ENCODE data around the gene LILRB4.
"Not testable (repeated sequence)": the region's sequence is repeated elsewhere in the genome, so short reads cannot be mapped to it uniquely, and the experiment has no call there.

The LILRB4 gene

DNA sequence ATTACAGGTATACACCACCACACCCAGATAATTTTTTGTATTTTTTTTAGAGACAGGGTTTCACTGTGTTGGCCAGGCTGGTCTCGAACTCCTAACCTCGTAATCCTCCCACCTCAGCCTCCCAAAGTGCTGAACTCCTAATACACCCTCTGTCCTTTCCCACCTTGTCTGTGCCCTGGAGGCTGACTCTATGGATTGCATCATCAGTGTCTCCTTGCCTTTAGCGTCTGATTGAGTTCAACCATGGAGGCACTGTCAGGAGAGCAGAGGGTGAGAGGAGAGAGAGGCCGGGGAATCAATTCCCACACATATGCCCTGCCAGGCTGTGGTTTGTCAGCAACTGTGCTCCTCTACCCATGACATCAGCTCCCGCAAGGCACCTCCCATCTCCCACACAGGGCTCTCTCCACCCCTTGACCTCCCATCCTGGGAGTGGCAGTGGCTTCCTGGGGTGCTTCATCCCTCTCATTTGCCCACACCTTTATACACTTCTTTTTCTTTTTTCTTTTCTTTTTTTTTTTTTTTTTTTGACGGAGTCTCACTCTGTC, 12.6 kb upstream of the LILRB4 start:
- DNase-seq = no peak

DNA sequence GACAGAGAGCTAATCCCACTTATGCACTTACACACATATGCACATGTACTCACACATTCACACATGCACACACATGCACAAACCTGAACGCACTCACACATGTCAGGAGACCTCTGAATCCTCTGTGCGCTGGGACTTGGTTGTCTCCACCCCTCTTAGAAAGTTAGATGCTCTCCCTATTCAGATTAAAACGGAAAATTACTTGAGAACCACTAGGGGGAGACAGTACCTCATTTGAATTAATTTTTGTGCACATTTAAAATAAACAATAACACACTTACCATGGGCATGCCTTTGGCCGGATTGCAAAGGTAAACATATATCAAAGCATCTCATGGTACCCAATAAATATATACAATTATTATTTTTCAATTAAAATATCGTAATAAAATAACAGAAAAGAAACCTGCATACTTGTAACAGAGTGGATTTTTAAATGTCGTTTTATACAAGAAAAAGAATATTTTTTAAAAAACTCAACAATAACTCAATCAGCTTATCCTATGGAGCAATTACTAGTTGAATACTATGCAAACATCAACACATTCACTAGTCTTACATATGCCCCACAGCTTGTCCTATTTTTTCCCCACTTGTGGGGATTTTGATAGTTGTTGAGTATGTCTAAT, 9.5 kb upstream of the LILRB4 start:
- DNase-seq = no peak

DNA sequence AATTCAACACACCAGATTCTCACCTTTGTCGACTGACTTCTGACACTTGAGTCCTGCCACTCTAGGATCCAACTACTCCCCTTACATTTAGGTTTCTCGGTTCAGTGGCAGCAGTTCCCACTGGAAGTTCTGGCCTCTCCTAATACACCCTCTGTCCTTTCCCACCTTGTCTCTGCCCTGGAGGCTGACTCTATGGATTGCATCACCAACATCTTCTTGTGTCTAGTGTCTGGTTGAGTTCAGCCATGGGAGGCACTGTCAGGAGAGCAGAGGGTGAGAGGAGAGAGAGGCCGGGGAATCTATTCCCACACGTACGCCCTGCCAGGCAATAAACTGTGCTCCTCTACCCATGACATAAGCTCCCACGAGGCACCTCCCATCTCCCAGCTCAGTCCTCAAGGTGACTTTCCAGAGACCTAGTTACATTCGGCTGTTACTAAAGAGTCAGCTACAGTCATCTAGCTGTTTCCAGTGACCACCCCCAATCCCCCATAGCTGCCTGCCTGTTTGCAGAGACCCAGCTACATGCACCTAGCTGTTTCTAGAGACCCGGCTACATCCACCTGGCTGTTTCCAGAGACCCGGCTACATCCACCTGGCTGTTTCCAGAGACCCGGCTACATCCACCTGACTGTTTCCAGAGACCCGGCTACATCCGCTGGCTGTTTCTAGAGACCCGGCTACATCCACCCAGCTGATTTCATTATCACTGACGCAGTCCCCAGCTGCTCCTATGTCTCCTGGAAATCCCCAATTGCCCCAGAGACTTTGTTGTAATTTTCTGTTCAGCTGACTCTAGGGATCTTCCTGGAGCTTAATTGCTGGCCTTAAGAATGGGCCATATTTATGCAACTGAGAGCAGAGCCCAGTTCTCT, 8.1 kb upstream of the LILRB4 start:
- no peak for DNase-seq

DNA sequence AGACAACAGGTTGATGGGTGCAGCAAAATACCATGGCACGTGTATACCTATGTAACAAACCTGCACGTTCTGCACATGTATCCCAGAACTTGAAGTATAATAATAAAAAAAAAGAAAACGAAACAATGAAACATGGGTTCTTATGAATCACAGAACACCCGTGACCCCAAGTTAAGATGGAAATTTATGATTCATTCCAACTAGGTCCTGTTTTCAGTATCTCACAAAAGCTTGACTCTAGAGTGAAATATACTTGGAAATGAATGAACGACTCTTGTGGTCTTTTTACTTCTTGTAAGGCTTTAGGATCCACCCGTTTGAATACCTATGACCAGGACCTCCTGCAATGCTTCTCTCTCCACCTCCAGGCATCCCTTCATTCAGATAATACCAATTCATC, 3.5 kb upstream of the LILRB4 start:
- DNase-seq = no peak

DNA sequence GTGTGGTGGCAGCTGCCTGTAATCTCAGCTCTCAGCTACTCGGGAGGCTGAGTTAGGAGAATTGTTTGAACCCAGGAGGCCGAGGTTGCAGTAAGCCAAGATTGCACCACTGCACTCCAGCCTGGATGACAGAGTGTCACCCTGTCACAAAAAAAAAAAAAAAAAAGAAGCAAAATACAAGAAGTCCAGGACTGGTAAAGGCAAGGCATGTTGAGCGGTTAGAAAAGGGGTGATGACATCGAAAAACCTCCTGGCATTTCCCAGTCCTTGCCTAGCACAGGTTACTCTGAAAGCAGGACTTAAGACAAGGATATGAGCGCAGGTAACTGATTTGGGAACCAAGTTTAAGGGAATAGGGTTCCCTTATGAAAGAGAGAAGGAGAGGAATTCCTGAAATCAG, 2.5 kb upstream of the LILRB4 start:
- no peak for DNase-seq

DNA sequence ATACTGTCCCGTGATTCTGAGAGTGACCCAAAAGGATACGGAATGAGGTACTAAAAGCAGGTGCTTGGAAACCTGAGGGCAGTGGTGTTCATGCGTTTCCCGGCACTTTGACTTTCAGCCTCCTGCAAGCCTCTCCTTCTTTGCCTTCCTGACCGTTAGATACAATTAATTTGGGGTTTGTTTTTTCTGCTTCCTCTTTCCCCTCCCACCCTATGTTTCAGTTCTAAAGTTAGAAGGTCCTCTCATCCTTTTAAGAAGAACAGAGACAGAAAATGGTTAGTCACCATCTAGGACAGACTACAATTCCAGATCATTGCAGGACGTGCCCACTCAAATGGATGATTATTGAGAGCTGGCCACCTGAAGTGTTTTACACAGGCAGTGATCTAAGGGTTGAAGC, 1.8 kb upstream of the LILRB4 start:
- DNase-seq = no peak

DNA sequence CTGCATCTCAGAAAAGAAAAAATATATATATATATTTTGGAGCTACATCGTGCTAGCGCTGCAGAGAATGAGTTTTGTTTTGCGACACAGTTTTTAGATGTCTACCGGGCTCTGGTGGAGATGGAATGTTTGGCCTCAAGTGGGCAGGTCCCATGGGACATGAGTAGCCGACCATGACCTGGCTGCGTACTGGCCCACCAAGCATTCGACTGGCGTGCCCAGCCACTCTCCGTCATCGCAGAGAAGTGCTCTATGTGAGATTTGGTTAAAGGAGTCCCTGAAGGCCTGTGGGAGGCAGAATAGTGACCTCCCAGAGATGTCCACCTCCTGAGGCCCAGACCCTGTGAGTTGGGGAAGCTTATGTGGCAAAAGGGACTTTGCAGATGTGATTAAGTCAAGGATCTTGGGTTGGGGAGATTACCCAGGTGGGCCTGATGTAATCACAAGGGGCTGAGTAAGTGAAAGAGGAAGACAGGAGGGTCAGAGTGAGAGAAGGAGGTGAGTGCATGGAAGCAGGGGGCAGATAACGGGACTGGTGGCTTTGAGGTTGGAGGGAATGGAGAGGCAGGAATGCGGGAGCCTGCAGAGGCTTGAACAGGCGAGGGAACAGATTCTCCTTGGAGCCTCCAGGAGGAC, 821 bp upstream of the LILRB4 start:
- no peak for DNase-seq

DNA sequence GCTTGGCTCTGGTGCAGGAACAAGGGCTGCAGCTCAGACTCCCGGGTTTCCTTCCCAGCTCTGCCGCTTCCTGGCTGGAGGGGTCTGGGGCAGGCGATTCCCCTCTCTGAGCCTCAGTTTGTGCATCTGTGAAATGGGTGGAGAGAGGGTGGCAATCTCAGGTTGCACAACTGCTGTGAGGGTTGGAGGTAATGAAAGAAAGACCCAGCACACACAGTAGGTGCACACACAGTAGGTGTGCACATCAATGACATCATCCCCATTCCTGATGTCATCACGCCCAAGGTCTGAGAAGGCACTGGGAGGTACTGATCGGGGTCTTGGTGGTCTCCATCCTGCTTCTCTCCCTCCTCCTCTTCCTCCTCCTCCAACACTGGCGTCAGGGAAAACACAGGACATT, 2.7 kb downstream of the LILRB4 start:
- DNase-seq = no peak

DNA sequence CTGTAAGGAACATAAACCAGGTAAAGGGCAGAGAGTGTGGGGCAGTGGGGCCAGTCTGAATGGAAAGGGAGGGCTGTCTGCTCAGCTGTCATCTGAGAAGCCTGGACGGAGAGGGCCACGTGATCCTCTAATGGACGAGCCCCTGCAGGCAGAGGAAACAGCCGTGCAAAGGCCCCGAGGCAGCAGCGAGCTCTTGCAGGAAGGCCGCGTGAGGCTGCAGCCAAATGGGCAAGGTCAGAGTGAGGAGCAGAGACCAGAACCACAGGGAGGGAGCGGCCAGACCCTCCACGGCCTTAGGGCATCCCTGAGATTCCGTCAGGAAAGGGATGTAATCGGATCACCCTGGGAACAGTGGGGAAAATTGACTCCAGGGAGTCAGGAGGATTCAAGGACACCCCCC, 4.4 kb downstream of the LILRB4 start:
- DNase-seq = no peak

DNA sequence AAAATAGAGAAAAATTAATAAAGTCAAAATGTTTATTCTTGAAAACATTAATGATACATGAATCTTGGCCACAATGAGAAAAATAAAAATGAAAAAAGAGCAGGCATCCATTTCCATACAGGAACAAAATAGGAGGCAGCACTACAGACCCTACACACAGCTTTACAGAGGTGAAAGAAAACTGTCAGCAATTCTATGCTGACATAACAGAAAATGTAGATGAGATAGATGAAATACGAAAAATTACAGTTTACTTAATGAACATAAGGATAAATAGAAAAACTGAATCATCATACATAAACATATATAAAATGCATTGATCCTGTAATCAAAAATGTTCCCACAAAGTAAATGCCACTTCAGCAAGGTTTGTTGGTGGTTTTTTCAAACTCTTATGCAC, 5.6 kb downstream of the LILRB4 start:
- no peak for DNase-seq

DNA sequence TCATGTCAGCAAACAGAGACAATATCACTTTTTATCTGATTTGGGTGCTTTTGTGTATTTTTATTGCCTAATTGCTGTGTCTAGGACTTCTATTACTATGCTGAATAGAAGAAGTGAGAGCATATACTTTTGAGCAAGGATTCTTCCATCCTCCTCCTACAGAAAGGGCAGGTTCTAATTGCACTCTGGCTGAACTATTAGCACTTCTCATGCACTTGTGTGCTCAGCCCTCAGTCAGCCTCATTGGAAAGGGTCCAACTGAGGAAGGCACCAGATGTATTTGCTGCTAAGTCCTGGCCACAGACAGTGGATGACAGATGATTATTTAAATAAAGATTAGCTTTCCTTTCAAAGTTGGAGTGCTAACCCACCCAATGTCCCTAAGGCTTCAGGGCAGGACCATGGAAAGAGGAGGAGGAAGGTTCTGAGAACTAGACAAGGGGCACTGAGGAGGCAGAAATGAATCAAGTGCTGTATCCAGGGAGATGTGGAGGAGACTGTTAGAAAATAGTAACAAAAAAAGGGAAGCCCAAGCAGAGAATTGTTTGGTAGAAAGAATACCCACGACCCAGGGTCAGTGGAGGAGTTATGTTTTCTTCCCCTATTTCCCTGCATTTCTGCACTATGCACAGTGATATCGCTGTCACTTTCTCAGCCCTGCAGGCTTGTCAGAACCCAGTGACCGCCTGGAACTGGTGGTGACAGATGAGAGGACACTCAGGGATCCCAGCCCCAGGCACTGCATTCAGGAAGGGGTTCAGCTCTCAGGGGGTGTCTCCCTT, 8.0 kb downstream of the LILRB4 start:
- no peak for DNase-seq

DNA sequence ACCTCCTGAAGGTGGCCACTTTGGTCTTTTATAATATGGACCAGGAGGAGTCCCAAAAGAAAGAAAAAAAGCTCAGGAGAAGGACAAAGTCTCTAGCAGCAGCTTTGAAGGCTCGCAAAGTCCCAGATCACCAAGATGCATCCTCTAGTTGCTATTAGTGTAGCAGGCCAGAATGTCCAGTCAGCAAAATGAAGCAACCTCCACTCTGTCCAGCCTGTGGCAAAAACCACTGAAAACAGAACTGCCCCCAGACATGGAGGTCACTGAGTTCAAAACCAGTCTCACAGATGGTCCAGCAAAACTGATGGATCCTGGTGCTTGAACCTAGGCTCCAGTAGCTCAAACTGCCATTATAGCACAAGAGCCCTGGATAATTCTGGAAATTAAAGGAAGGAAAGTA, 10.4 kb downstream of the LILRB4 start:
- DNase-seq = no peak

DNA sequence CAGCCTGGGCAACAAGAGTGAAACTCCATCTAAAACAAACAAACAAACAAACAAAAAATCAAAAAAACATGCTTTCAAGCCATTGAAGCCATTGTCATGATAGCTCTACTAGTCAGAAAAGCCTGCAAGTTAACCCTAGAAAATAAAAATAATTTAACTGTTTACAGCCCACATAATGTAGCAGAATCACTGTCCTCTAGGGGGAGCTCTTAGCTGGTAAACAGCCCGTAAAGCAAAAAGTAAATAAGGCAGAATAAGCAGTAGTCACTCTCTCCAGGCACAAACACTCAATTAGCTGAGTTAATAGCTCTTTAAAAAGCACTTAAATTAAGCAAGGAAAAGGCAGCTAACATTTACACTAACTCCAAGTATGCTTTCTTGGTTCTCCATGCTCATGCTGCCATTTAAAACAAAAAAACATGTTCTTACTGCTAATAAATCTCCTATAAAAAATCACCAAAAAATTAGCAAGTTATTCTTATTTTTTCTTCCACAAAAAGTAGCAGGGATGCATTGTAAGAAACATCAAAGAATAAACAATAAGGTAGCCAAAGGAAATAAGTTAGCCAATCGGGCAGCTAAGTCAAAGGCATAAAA, 11.3 kb downstream of the LILRB4 start:
- DNase-seq = no peak

DNA sequence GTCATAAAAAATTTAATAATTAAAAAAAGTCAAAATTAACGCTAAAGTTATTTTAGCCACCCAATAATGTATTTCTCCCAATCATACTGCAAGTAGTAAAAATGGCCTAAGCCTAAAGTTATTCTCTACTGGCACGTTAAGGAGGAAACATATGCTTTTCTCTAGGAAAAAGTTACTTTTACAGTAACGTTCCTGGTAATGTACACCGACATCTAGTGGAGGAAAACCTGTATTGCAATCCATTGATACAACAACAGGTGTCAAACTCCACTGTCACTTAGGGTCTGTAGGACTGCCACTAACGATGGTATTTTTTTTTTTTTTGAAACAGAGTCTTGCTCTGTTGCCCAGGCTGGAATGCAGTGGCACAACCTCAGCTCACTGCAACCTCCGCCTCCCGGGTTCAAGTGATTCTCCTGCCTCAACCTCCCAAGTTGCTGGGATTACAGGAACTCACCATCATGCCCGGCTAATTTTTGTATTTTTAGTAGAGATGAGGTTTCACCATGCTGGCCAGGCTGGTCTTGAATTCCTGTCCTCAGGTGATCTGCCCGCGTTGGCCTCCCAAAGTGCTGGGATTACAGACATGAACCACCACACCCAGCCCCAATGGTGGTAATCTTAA, 13.5 kb downstream of the LILRB4 start:
- not testable (repeated sequence) for DNase-seq

DNA sequence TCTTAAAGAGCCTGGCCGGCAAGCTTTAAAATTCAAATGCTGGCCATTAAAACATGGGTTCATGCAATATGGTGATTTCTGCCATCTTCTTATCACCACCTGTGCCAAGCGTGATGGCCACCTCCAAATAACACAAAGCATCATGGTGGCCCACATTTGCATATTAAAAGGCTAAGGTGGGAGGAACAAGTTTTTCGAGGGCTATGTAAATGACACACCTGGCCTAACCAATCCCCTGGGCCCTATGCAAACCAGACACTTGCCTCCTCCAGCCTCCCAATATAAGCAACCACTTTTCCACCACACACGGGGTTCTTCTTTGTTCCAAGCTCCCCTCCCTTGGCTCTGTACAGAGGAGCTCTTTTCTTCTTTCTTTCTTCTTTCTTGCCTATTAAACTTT, 14.4 kb downstream of the LILRB4 start:
- no peak for DNase-seq

DNA sequence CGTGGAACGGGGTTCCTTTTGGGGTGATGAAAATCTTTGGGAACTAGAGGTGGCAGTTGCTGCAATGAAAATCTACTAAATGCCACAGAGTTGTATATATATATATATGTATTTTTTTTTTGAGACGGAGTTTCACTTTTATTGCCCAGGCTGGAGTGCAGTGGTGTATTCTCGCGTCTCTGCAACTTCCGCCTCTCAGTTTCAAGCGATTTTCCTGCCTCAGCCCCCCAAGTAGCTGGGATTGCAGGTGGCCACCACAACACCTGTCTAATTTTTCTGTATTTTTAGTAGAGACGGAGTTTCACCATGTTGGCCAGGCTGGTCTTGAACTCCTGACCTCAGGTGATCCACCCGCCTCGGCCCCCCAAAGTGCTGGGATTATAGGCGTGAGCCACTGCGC, 18.8 kb downstream of the LILRB4 start:
- DNase-seq = not testable (repeated sequence)

DNA sequence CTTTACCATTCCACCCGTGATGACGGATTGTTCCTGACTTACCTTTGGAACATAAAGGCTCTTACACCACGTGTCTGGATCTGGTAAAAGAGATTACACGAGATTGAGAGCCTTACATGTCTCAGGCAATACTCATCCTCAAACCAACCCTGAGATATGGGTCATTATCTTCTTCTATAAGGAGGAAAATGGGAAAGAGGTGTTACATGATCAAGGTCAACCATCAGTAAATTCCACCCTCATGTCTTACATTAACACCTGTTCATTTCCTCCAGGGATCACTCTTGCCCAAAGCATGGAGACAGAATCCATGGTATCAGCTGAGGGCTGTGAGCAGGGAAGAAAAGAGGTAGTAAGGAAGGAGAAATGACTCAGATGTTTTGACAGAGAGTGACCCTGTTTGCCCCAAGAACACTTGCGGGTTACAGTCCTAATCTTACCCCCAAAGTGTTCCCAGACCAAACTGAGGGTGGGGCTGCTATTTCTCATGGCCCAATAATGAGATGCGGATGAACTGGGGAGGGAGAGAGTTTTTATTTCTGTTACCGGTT, 19.6 kb downstream of the LILRB4 start:
- DNase-seq = no peak

DNA sequence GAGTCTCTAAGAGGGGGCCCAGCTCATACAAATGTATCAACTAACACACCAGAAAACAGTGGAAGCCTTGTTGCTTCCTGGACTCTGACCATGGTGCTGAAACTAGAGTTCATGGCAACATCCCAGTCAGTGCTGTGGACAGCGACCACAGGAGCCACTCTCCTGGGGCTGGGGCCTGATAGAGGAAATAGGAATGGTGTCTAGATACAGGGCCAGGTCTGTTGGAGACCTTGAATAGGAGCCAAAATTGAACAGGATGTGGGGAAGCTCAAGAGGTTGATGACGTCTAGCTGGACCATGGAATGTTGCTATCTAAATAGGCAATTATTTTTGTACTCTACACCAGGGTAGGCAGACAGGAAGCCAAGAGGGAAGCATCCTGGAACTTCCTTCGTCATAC, 21.7 kb downstream of the LILRB4 start:
- peak; percentile 60 for DNase-seq

DNA sequence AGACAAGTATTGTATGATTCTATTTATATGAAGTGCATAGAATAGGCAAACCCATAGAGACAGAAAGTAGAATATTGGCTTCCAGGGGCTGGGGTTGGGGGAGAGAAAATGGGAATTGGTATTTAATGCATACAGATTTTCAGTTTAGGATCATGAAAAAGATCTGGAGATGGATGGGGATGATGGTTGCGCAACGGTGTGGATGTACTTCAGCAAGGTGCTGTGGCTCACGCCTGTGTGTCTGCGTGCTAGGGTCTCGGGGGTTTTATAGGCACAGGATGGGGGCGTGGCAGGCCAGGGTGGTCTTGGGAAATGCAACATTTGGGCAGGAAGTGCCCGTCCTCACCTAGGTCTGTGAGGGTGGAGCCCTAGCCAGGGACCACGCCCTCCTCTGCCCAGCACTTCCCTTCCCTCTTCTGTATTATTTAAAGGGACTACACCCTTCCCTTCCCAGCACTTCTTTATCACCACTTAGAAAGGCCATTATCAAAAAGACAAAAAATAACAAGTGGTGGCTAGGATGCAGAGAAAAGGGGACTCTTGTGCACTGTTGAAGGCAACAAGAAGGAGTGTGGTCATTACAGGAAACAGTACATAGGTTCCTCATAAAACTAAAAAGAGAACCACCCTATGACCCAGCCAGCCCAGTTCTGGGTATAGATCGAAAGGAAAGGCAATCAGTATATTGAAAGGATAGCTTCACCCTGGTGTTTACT, 29.0 kb downstream of the LILRB4 start:
- no peak for DNase-seq

DNA sequence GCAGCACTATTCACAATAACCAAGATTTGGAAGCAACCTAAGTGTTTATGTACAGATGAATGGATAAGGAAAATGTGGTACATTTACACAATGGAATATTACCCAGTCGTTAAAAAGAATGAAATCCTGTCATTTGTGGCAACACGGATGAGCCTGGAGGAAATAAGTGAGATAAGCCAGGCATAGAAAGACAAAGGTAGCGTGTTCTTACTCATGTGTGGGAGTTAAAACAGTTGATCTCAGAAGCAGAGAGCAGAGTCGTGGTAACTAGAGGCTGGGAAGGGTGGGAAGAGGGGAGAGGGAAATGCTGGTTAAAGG, 29.5 kb downstream of the LILRB4 start:
- DNase-seq = no peak

DNA sequence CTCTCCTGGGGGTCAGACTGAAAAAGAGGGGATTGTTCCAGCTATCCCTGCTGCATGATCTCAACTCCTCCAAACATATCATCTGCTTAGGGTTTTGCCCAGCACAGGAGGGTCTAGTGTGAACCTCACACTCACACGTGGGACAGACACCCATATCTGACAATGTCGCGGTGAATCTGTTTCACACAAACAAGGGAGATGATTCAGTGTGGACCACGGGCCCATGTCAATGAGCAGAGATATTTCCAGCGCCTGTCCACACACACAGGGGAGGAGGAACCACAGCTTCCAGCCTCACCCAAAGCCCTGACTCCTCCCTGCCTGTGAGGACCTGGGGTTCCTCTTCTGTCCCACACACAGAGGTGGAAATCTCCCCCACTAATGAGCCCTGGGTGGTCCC, 31.9 kb downstream of the LILRB4 start:
- no peak for DNase-seq
